IMR-90 (cell line): ENCODE data around the gene STON2. TPM values are rescaled to one million over a fixed set of nuclear protein-coding genes. Genes with fewer than 3 reads are reported as not detected.

Experiments used
- ATAC-seq: fragments of 200-7000 bp; cut with Tn5 transposase; 2 replicates; pipeline ENCODE4 v1.9.1; 2020; ENCODE audit warnings: low read depth, mild to moderate bottlenecking, moderate library complexity
- BruUV-seq: library from RNA; stranded (reverse); fragments of 400-500 nt; replicated peaks from 2 replicates; lab custom pipeline; 2021; lab: Mats Ljungman, UMichigan
- CTCF ChIA-PET: fragments of 300-600 bp; formaldehyde crosslinking; extraction: SDS; loops from one replicate; lab custom pipeline; 2021; ENCODE audit warnings: antibody characterized with exemption; lab: Yijun Ruan, JAX
- POLR2A ChIA-PET: fragments of 300-600 bp; sonication (Branson Sonifier 250); formaldehyde crosslinking; loops from one replicate; lab custom pipeline; 2022; ENCODE audit warnings: antibody characterized with exemption; ENCODE audit not compliant: unreplicated experiment; lab: Charles Lee
- DNase-seq: peaks from one replicate; pipeline ENCODE4 v3.0.0; 2013
- H2AFZ ChIP-seq: replicated peaks from 2 replicates; pipeline ENCODE3; 2013; ENCODE audit warnings: low read length, mild to moderate bottlenecking; ENCODE audit not compliant: poor library complexity
- H2AK5ac ChIP-seq: 2 replicates; pipeline ENCODE4 v1.6.1; 2013; ENCODE audit warnings: low read depth, low read length, inconsistent platforms
- H2AK9ac ChIP-seq: replicated peaks from 2 replicates; pipeline ENCODE3; 2013; ENCODE audit warnings: mild to moderate bottlenecking, low read depth, low read length, moderate library complexity; ENCODE audit not compliant: poor library complexity
- H2BK120ac ChIP-seq: 2 replicates; pipeline ENCODE4 v1.6.1; 2013; ENCODE audit warnings: low read depth, low read length, inconsistent platforms
- H2BK15ac ChIP-seq: 3 replicates; pipeline ENCODE4 v1.6.1; 2013; ENCODE audit warnings: low read depth, low read length, inconsistent platforms
- H2BK20ac ChIP-seq: 2 replicates; pipeline ENCODE4 v1.6.1; 2013; ENCODE audit warnings: low read depth, mild to moderate bottlenecking, inconsistent platforms, low read length, moderate library complexity
- H2BK5ac ChIP-seq: 2 replicates; pipeline ENCODE4 v1.6.1; 2013; ENCODE audit warnings: mild to moderate bottlenecking, low read depth, low read length, inconsistent platforms; ENCODE audit not compliant: poor library complexity, severe bottlenecking
- H3K14ac ChIP-seq: replicated peaks from 2 replicates; pipeline ENCODE4 v1.6.1; 2013; ENCODE audit warnings: low read depth, low read length, inconsistent platforms
- H3K18ac ChIP-seq: 2 replicates; pipeline ENCODE4 v1.6.1; 2013; ENCODE audit warnings: low read depth, low read length, control low read depth
- H3K23ac ChIP-seq: 2 replicates; pipeline ENCODE4 v1.6.1; 2013; ENCODE audit warnings: low read depth, low read length, inconsistent platforms
- H3K27ac ChIP-seq: 2 replicates; pipeline ENCODE4 v1.5.1; 2013; ENCODE audit warnings: mild to moderate bottlenecking, control low read depth, low read length; ENCODE audit not compliant: insufficient read depth
- H3K27me3 ChIP-seq: 2 replicates; pipeline ENCODE4 v1.6.1; 2013; ENCODE audit warnings: low read length; ENCODE audit not compliant: control insufficient read depth, insufficient read depth
- H3K36me3 ChIP-seq: 2 replicates; pipeline ENCODE4 v1.6.1; 2013; ENCODE audit warnings: low read length, mixed read lengths; ENCODE audit not compliant: control insufficient read depth, insufficient read depth
- H3K4ac ChIP-seq: 2 replicates; pipeline ENCODE4 v1.6.1; 2013; ENCODE audit warnings: low read depth, low read length, inconsistent platforms
- H3K4me1 ChIP-seq: 2 replicates; pipeline ENCODE4 v1.6.1; 2013; ENCODE audit warnings: low read length, mixed read lengths; ENCODE audit not compliant: control insufficient read depth, insufficient read depth
- H3K4me2 ChIP-seq: 2 replicates; pipeline ENCODE4 v1.6.1; 2013; ENCODE audit warnings: low read depth, mild to moderate bottlenecking, control low read depth, low read length, moderate library complexity
- H3K4me3 ChIP-seq: 2 replicates; pipeline ENCODE4 v1.5.1; 2013; ENCODE audit warnings: low read depth, mild to moderate bottlenecking, control low read depth, low read length, moderate library complexity; ENCODE audit not compliant: insufficient read depth
- H3K56ac ChIP-seq: 2 replicates; pipeline ENCODE4 v1.6.1; 2013; ENCODE audit warnings: low read length, inconsistent platforms; ENCODE audit not compliant: insufficient read depth; ENCODE audit errors: extremely low read depth
- H3K79me1 ChIP-seq, 2 experiments: 2 replicates each; pipeline ENCODE4 v1.6.1; 2013; ENCODE audit warnings: low read length in 2 of 2, inconsistent platforms in 1 of 2, low read depth in 1 of 2
- H3K9ac ChIP-seq: 2 replicates; pipeline ENCODE4 v1.6.1; 2013; ENCODE audit warnings: low read depth, low read length, control low read depth
- H3K9me1 ChIP-seq: 2 replicates; pipeline ENCODE4 v1.6.1; 2013; ENCODE audit warnings: low read length, inconsistent platforms; ENCODE audit not compliant: insufficient read depth
- H3K9me3 ChIP-seq: 2 replicates; pipeline ENCODE4 v1.6.1; 2013; ENCODE audit warnings: low read length; ENCODE audit not compliant: control insufficient read depth, insufficient read depth
- H4K20me1 ChIP-seq: 2 replicates; pipeline ENCODE4 v1.6.1; 2013; ENCODE audit warnings: low read length, inconsistent platforms; ENCODE audit not compliant: insufficient read depth
- H4K5ac ChIP-seq: 2 replicates; pipeline ENCODE4 v1.6.1; 2013; ENCODE audit warnings: mild to moderate bottlenecking, low read depth, low read length, control low read depth
- H4K8ac ChIP-seq, 2 experiments: 2 replicates each; pipeline ENCODE4 v1.6.1; 2013; ENCODE audit warnings: low read depth in 2 of 2, low read length in 2 of 2, control low read depth in 1 of 2, inconsistent platforms in 1 of 2
- H4K91ac ChIP-seq: 2 replicates; pipeline ENCODE4 v1.6.1; 2013; ENCODE audit warnings: low read depth, low read length, inconsistent platforms; ENCODE audit not compliant: insufficient read depth
- BHLHE40 ChIP-seq: fragments of 150-350 bp; IDR thresholded peaks from 2 replicates; pipeline ENCODE4 v1.6.1; 2016; ENCODE audit warnings: mild to moderate bottlenecking, low read depth, low read length
- CEBPB ChIP-seq: IDR thresholded peaks from 2 replicates; pipeline ENCODE4 v1.6.1; 2012; ENCODE audit warnings: low read depth, low read length, improper control_type of control experiment
- CHD1 ChIP-seq: IDR thresholded peaks from 2 replicates; pipeline ENCODE4 v1.6.1; 2012; ENCODE audit warnings: low read depth, low read length, improper control_type of control experiment
- ELK1 ChIP-seq: fragments of 150-350 bp; IDR thresholded peaks from 2 replicates; pipeline ENCODE4 v1.6.1; 2016; ENCODE audit warnings: low read depth, mild to moderate bottlenecking, low read length, moderate library complexity, borderline replicate concordance
- MAFK ChIP-seq: IDR thresholded peaks from 2 replicates; pipeline ENCODE4 v1.6.1; 2012; ENCODE audit warnings: low read depth, low read length, improper control_type of control experiment
- MAZ ChIP-seq: IDR thresholded peaks from 2 replicates; pipeline ENCODE4 v1.6.1; 2012; ENCODE audit warnings: low read depth, mild to moderate bottlenecking, low read length, improper control_type of control experiment, moderate library complexity, borderline replicate concordance
- MXI1 ChIP-seq: IDR thresholded peaks from 2 replicates; pipeline ENCODE4 v1.6.1; 2012; ENCODE audit warnings: low read depth, mild to moderate bottlenecking, low read length, moderate library complexity, borderline replicate concordance
- NFE2L2 ChIP-seq: fragments of 150-350 bp; IDR thresholded peaks from 2 replicates; pipeline ENCODE4 v1.6.1; 2016; ENCODE audit warnings: low read depth, mild to moderate bottlenecking, low read length
- POLR2A ChIP-seq: IDR thresholded peaks from 2 replicates; pipeline ENCODE4 v1.6.1; 2012; ENCODE audit warnings: mild to moderate bottlenecking, low read depth, low read length
- RFX5 ChIP-seq: IDR thresholded peaks from 2 replicates; pipeline ENCODE4 v1.8.0; 2012; ENCODE audit warnings: low read depth, mild to moderate bottlenecking, low read length, moderate library complexity
- SMC3 ChIP-seq: fragments of 150-350 bp; IDR thresholded peaks from 2 replicates; pipeline ENCODE4 v1.6.1; 2016; ENCODE audit warnings: low read depth, mild to moderate bottlenecking, antibody characterized with exemption, low read length, moderate library complexity
- USF2 ChIP-seq: fragments of 150-350 bp; IDR thresholded peaks from 2 replicates; pipeline ENCODE4 v1.6.1; 2017; ENCODE audit warnings: mild to moderate bottlenecking, antibody characterized with exemption, low read length, low read depth
- WGBS, 2 experiments: methylation state at CpG; one replicate each; pipeline versions ENCODE4 v1.1.5 to v1.1.7; 2013; ENCODE audit warnings: missing lambda C conversion rate in 2 of 2; ENCODE audit not compliant: insufficient read length in 1 of 2; ENCODE audit errors: extremely low coverage in 2 of 2; 5-methylcytosine and 5-hydroxymethylcytosine counted together
- dilution Hi-C: fragments of 300-500 bp; cut with HindIII; formaldehyde crosslinking; loops from one replicate; pipeline ENCODE4 v1.14.3; 2018; ENCODE audit warnings: low sequenced_read_pairs; ENCODE audit not compliant: unreplicated experiment
- in situ Hi-C: fragments of 300-500 bp; cut with MboI; formaldehyde crosslinking; loops from 3 replicates; pipeline ENCODE4 v1.14.3; 2019; ENCODE audit warnings: low sequenced_read_pairs, inconsistent platforms, mixed read lengths
- intact Hi-C: fragments of 100-400 bp; cut with micrococcal nuclease; formaldehyde crosslinking; loops from 2 replicates; pipeline ENCODE4 v1.10.0; 2022
- polyA plus RNA-seq, 3 experiments: library from polyadenylated mRNA; depleted of rRNA; stranded (reverse); fragments of >200 nt; gene quantifications; 2 replicates each; pipeline ENCODE4 v1.2.3, GENCODE V29; 2012; ENCODE audit warnings: low replicate concordance in 1 of 3
- total RNA-seq: library from RNA; depleted of rRNA; stranded (reverse); fragments of >200 nt; gene quantifications from 2 replicates; pipeline ENCODE4 v1.2.3, GENCODE V29; 2012

STON2 gene
- total and polyA plus RNA-seq, 2 of the 4 experiments (the other 2 are of a cell fraction): not detected

GRCh38 chr14:81332725-81333124 lies 67.4 kb downstream of the STON2 start:
- H3K27me3 ChIP-seq: no peaks in the 10 kb centered on the region
- H3K9ac ChIP-seq: no peak overlapping the region
- no peaks in the 10 kb centered on the region for H3K4me1 ChIP-seq
- no peak overlapping the region for H2BK15ac ChIP-seq
- no peak overlapping the region for H3K4ac ChIP-seq
- no peaks in the 10 kb centered on the region for H3K36me3 ChIP-seq
- ChIA-PET POLR2A (no interaction called here), CTCF (no interaction called here)
- no peak overlapping the region for H2BK120ac ChIP-seq
- no peak overlapping the region for H3K14ac ChIP-seq
- H3K18ac ChIP-seq: no peak overlapping the region
- H4K5ac ChIP-seq: no peak overlapping the region
- no peak overlapping the region for H3K4me3 ChIP-seq
- no peaks in the 10 kb centered on the region for H3K9me1 ChIP-seq
- no peak overlapping the region for H2AFZ ChIP-seq
- no peak overlapping the region for H2BK5ac ChIP-seq
- dilution Hi-C loops: no loop called here
- H3K9me3 ChIP-seq: 0 out of 2 replicates have a peak, but pooled peaks cover 3% of the 10 kb centered on the region
- no peak overlapping the region for H4K91ac ChIP-seq
- intact Hi-C loops: no loop called here
- no peak overlapping the region for H2AK5ac ChIP-seq
- no peak for TF ChIP-seq MAZ
- no peak for TF ChIP-seq USF2
- no peak for TF ChIP-seq MAFK
- no peak for TF ChIP-seq RFX5
- TF ChIP-seq CHD1: no peak
- TF ChIP-seq SMC3: no peak
- no peak for TF ChIP-seq NFE2L2
- TF ChIP-seq MXI1: no peak
- no peak for TF ChIP-seq BHLHE40
- TF ChIP-seq ELK1: no peak
- TF ChIP-seq CEBPB: no peak
- TF ChIP-seq POLR2A: no peak
- BruUV-seq: no TSS peak
- H3K79me1 ChIP-seq: no peaks in the 10 kb centered on the region
- no CpG with 5 or more reads among the region's 1 CpG for WGBS, 2 experiments
- no peak overlapping the region for H2AK9ac ChIP-seq
- no peak overlapping the region for H2BK20ac ChIP-seq
- no peak overlapping the region for H4K8ac ChIP-seq
- no peak overlapping the region for H3K27ac ChIP-seq
- DNase-seq (no peak), ATAC-seq (no peak)
- H4K20me1 ChIP-seq: no peaks in the 10 kb centered on the region
- H3K56ac ChIP-seq: no peak overlapping the region
- no peak overlapping the region for H3K4me2 ChIP-seq
- in situ Hi-C loops: no loop called here
- no peak overlapping the region for H3K23ac ChIP-seq
